ENCODE data around the gene CNEP1R1.

DNA sequence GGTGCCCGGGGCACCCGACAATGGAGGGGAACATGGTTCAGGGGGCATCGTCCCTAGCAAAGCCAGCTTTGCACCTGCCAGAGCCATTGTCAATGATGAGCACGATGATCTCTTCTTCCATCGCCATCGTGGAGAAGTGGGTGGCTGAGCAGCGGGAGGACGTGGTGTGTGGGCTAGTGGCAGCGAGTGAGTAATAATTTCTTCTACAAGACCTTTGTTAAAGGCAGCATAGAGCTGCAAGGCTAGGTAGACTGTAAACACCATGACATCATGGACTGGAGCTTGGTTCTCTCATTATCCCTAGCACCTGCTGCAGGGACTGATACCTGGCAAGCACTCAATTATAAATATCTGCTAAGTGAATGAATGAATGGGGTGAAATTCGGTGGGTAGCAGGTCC is 34.1 kb downstream of the CNEP1R1 start:
- TF ChIP-seq EZH2 (IDR thresholded peaks at IDR 0.05; ENCODE audit: borderline replicate concordance, insufficient read depth, low read length, poor library complexity, severe bottlenecking) = no peak
- TF ChIP-seq, protein P1, sequence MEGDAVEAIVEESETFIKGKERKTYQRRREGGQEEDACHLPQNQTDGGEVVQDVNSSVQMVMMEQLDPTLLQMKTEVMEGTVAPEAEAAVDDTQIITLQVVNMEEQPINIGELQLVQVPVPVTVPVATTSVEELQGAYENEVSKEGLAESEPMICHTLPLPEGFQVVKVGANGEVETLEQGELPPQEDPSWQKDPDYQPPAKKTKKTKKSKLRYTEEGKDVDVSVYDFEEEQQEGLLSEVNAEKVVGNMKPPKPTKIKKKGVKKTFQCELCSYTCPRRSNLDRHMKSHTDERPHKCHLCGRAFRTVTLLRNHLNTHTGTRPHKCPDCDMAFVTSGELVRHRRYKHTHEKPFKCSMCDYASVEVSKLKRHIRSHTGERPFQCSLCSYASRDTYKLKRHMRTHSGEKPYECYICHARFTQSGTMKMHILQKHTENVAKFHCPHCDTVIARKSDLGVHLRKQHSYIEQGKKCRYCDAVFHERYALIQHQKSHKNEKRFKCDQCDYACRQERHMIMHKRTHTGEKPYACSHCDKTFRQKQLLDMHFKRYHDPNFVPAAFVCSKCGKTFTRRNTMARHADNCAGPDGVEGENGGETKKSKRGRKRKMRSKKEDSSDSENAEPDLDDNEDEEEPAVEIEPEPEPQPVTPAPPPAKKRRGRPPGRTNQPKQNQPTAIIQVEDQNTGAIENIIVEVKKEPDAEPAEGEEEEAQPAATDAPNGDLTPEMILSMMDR (IDR thresholded peaks at IDR 0.05; ENCODE audit: poor library complexity, severe bottlenecking) = no peak
- TF ChIP-seq EP300 (conservative IDR thresholded peaks at IDR 0.05; ENCODE audit: poor library complexity, severe bottlenecking) = no peak

Data from neural cell (in vitro differentiated cells).